MCF 10A (cell line): ENCODE results near the gene CDC37L1. TPM values are rescaled to one million over a fixed set of nuclear protein-coding genes. Genes with fewer than 3 reads are reported as not detected.

Source experiments
- BruUV-seq: library from RNA; stranded (reverse); fragments of 400-500 nt; replicated peaks from 2 replicates; lab custom pipeline; 2021; lab: Mats Ljungman, UMichigan
- CTCF ChIA-PET: fragments of 300-600 bp; sonication (Branson Sonifier 250); formaldehyde crosslinking; extraction: SDS; loops from one replicate; lab custom pipeline; 2021; ENCODE audit warnings: antibody characterized with exemption, inconsistent platforms; lab: Yijun Ruan, JAX
- POLR2A ChIA-PET: fragments of 300-600, 350-650 bp; sonication (Branson Sonifier 250); formaldehyde crosslinking; extraction: SDS; loops from one replicate; lab custom pipeline; 2020; ENCODE audit warnings: antibody characterized with exemption, inconsistent platforms; lab: Yijun Ruan, JAX
- DNase-seq: peaks from one replicate; pipeline ENCODE4 v3.0.0-alpha.2; 2018; ENCODE audit not compliant: unreplicated experiment
- H3K27ac Mint-ChIP-seq: one replicate; pipeline ENCODE4 v1.8.0; 2022; ENCODE audit warnings: mild to moderate bottlenecking, low read depth, mixed read lengths; ENCODE audit not compliant: unreplicated experiment
- H3K27me3 Mint-ChIP-seq: one replicate; pipeline ENCODE4 v1.8.0; 2022; ENCODE audit warnings: mixed read lengths; ENCODE audit not compliant: insufficient read depth, unreplicated experiment
- H3K36me3 Mint-ChIP-seq: one replicate; pipeline ENCODE4 v1.8.0; 2022; ENCODE audit warnings: mild to moderate bottlenecking, moderate library complexity, mixed read lengths; ENCODE audit not compliant: insufficient read depth, unreplicated experiment
- H3K4me1 Mint-ChIP-seq: one replicate; pipeline ENCODE4 v1.8.0; 2022; ENCODE audit warnings: mixed read lengths; ENCODE audit not compliant: insufficient read depth, unreplicated experiment
- H3K4me3 Mint-ChIP-seq: one replicate; pipeline ENCODE4 v1.8.0; 2022; ENCODE audit warnings: mild to moderate bottlenecking, moderate library complexity, mixed read lengths; ENCODE audit not compliant: unreplicated experiment
- H3K9me3 Mint-ChIP-seq: one replicate; pipeline ENCODE4 v1.8.0; 2022; ENCODE audit warnings: mixed read lengths; ENCODE audit not compliant: unreplicated experiment
- intact Hi-C: fragments of 100-400 bp; cut with micrococcal nuclease; formaldehyde crosslinking; loops from 2 replicates; pipeline ENCODE4 v1.14.1; 2022
- total RNA-seq: library from RNA; stranded (reverse); gene quantifications from 2 replicates; pipeline ENCODE4 v1.2.3, GENCODE V29; 2022
- TF ChIP-seq, protein P1 (sequence below): fragments of 200-600 bp; IDR thresholded peaks from one replicate; pipeline ENCODE4 v1.8.0; 2022; ENCODE audit warnings: antibody characterized with exemption, mild to moderate bottlenecking; ENCODE audit not compliant: unreplicated experiment

The CDC37L1 gene
- total RNA-seq, 1 experiment from 2014 or later, result 20.4 TPM

DNA sequence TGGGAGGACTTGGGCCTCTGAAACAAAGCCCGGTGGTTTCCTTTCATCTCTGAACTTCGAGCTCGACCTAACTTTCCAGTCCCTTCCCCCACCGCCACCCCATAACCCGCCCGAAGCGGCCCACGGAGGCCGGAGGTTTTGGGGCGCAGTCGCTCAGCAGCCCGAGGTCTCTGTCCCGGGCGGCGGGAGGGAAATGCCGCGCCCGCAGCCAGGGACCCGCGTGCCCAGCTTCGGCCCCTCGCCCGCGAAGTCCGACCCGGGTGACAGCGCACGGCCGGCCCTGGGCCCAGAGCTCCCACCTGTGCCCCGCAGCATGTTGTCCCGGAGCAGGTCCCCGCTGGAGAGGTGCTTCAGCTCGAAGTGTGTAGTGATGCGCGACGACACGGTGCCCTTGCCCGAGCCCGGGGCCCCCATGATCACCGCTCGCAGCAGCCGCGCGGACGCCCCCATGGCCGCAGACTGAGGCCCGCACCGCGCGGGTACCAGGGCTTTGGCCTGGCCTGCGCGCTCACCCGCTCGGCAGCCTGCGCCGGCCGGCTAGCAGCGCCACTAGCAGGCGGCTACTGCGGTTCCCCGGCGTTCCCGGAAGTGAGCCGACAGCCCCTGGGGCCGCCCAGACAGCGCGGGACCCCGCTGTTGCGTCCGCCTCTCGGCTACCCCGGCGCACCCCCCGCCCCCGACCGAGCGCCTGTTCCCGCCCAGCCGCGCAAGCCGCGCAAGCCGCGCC, 61.4 kb downstream of the CDC37L1 start, which contains the start of gene AK3:
TSS of gene AK3 (minus strand) at position 565 of the 727 bp plus-strand sequence. CDS start at position 450, 115 bp downstream.
- TF ChIP-seq, protein P1, sequence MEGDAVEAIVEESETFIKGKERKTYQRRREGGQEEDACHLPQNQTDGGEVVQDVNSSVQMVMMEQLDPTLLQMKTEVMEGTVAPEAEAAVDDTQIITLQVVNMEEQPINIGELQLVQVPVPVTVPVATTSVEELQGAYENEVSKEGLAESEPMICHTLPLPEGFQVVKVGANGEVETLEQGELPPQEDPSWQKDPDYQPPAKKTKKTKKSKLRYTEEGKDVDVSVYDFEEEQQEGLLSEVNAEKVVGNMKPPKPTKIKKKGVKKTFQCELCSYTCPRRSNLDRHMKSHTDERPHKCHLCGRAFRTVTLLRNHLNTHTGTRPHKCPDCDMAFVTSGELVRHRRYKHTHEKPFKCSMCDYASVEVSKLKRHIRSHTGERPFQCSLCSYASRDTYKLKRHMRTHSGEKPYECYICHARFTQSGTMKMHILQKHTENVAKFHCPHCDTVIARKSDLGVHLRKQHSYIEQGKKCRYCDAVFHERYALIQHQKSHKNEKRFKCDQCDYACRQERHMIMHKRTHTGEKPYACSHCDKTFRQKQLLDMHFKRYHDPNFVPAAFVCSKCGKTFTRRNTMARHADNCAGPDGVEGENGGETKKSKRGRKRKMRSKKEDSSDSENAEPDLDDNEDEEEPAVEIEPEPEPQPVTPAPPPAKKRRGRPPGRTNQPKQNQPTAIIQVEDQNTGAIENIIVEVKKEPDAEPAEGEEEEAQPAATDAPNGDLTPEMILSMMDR, result no peak
- ChIA-PET CTCF (interaction anchor here (0.6 to 2.0 kb wide), 14 partner anchors 12 to 375 kb away, joined by 3 to 15 read pairs (median 4); partner anchors contain the start of gene RCL1), POLR2A (interaction anchor here (0.7 to 4.6 kb wide), 32 partner anchors 10 to 1215 kb away, joined by 3 to 48 read pairs (median 5); partner anchors contain the start of genes CDC37L1, JAK2, PLGRKT and PLPP6)
- Mint-ChIP-seq H3K27ac (peak within 1 kb of the TSS; percentile 97), H3K9me3 (peaks cover 6% of the 10 kb centered on the region), H3K27me3 (no peaks in the 10 kb centered on the region), H3K36me3 (peaks cover 12% of the 10 kb centered on the region), H3K4me1 (peaks cover 24% of the 10 kb centered on the region), H3K4me3 (peak within 1 kb of the TSS; percentile 90)
- DNase-seq, result peak; percentile 85
- BruUV-seq, result no TSS peak
- intact Hi-C loops, result loop anchor here (1.0 to 5.0 kb wide), 2 partner anchors 78 to 138 kb away; partner anchors contain the start of gene PLPP6

DNA sequence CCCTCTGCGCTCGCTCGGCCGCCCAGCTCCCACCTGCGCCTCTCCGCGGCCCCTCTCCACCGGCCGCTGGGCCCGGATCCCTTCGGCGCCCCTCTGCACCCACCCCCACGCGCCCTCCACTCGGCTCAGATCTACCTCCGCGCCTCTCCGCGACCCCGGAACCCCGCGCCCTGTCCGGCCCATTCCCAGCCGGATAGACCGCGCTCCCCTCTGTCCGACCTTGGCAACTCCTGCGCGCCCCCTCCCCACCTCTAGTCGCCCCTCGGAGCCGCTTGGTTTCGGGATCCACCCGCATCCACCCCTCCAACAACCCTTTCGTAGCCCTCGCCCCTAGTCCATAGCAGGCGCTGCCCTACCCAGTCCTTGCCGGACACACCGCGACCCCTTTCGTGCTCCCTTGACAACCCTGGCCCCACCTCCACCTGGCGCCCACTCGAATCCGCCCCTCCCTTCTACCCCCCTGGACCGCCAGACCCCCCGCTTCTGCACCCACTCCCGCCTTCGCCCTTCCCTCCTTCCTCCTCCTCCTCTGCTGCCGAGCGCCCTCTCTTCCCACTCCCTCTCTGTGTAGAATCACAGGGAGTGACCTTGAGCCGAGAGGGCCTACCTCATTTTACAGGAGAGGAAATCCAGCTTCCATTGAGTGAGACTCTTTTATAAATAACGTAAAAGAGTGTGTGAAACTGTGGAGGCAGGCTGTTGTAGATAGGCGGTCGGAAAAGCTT, 62.2 kb downstream of the CDC37L1 start:
- H3K4me3 Mint-ChIP-seq, result peak overlapping the region; percentile 90
- intact Hi-C loops, result loop anchor here (5.0 kb wide), 1 partner anchor 139 kb away; no protein-coding TSS in a partner anchor
- peaks cover 9% of the 10 kb centered on the region for H3K36me3 Mint-ChIP-seq
- ChIA-PET POLR2A (interaction anchor here (0.6 to 4.6 kb wide), 38 partner anchors 9 to 1217 kb away, joined by 3 to 48 read pairs (median 4); partner anchors contain the start of genes CDC37L1, JAK2, PLGRKT and PLPP6), CTCF (interaction anchor here (0.8 to 2.1 kb wide), 7 partner anchors 53 to 356 kb away, joined by 3 to 9 read pairs (median 3); no protein-coding TSS in a partner anchor)
- no TSS peak for BruUV-seq
- no peaks in the 10 kb centered on the region for H3K27me3 Mint-ChIP-seq
- H3K27ac Mint-ChIP-seq, result peak overlapping the region; percentile 97
- TF ChIP-seq, protein P1, result no peak
- H3K9me3 Mint-ChIP-seq, result peaks cover 6% of the 10 kb centered on the region
- H3K4me1 Mint-ChIP-seq, result peaks cover 25% of the 10 kb centered on the region
- peak; percentile 61 for DNase-seq

DNA sequence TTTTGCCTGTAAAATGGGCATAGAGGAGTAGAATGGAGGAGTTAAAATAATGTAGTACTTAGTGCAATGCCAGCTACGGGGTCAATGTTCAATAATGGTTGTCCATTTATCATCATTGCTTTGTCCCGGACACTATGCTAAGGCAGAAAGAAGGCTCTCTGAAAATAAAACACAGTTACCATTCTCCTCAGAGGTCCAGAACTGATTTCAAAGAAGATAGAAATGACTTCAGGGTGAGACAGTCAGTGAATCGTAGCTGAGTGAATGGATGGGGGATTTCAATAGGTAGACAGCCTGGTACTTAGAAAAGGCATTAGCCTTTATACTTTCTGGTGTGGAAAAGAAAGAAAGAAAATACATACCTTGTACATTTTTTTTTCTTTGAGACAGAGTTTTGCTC, 62.9 kb downstream of the CDC37L1 start:
- Mint-ChIP-seq H3K27me3 (no peaks in the 10 kb centered on the region), H3K9me3 (peaks cover 6% of the 10 kb centered on the region), H3K36me3 (peaks cover 6% of the 10 kb centered on the region), H3K4me1 (peaks cover 29% of the 10 kb centered on the region), H3K4me3 (peak overlapping the region; percentile 90), H3K27ac (peak overlapping the region; percentile 97)
- TSS peak; percentile 51 for BruUV-seq
- no peak for DNase-seq
- TF ChIP-seq, protein P1, result no peak
- intact Hi-C loops, result loop anchor here (5.0 kb wide), 1 partner anchor 140 kb away; no protein-coding TSS in a partner anchor
- ChIA-PET POLR2A (interaction anchor here (0.6 to 4.6 kb wide), 20 partner anchors 9 to 1218 kb away, joined by 3 to 48 read pairs (median 6); partner anchors contain the start of genes CDC37L1, JAK2, PLGRKT and PLPP6), CTCF (interaction anchor here (0.6 to 2.1 kb wide), 9 partner anchors 16 to 1474 kb away, joined by 3 to 9 read pairs (median 3); no protein-coding TSS in a partner anchor)
